COR-L47 (cell line): Measurements from ENCODE around the gene ZNF616.
"Not testable (repeated sequence)": the region's sequence is repeated elsewhere in the genome, so short reads cannot be mapped to it uniquely, and the experiment has no call there.

Source experiments
- DNase-seq: peaks from one replicate; lab custom pipeline; 2025; lab: John Stamatoyannopoulos, UW

Gene ZNF616

DNA sequence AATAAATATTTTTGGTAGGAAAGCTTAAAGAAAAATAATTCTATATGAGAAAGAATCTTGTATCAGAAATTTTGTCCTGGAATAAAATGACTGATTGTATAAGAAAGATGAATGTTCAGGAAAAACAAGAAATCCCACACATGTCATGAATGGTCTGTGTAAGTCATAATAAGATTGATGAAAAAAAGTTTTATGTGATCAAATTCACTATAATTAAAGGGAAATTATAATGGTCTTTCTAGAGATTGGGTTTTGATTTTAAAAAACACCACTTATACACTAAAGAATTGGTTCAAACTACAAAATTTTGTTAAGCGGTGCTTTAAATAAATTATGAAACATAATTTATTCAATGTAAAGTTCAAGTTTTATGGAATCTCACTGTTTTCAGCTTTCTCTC lies 37.0 kb downstream of the ZNF616 start:
- DNase-seq = no peak

GRCh38 chr19:52101866-52102562 lies 37.7 kb downstream of the ZNF616 start:
- no peak for DNase-seq

- DNase-seq = no peak
Observed at GRCh38 chr19:52099497-52100138, 40.1 kb downstream of the ZNF616 start.

DNA sequence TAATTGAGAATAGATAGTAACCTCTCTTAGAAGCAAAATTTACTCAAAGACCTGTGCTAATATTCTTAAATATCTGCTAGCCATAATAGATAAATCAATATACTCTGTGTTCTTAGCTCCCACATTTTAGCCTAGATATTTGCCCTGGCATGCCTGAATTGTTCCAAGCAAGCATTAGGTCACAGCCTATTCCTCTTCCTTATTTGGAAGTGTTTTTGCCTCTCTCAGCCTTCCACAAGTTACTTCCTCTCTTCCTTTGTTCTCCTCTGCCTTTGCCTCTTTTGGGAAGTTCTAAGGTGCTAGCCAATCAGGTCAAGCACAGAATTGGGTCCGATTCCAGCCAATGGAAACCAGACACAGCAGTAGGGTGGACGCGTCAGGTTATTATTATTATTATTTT lies 43.3 kb downstream of the ZNF616 start:
- not testable (repeated sequence) for DNase-seq

DNA sequence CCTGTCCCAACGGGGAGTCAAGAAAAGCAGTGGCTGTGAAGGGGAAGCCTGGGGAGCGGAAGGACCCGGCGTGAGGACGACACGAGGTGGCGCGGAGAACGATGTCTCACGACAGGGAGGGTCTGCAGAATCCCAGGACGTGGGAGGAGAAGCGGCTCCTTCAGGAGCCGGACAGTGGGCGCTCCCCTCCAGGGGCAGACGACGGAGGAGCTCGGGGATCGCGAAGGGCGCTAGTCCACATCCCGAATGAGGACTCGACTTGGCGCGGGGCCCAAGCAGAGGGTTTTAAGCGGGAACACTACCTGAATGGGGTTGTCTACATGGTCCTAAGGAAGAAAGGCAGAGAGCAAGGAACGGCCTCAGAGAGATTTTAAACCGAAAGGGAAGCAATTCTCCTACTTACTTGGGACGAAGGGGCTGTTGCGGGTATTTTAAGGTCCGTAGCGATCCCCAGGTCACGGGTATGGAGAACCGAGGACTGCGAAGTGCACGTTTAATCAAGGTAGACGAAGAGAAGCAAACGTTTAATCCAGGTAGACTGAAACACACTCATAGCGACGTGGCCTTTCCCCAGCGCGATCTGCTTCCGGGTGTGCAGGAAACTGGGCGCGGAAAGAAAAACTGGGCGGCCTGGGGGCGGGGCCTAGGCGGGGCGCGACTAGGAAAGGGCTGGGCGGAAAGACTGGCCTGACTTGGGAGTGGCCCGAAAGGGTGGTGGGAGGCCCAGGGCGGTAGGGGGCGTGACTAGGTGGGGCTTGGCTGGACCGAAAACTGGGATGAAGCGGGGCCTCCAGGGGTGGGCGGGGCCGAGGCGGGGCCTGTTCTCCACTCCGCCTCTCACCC lies 44.3 kb downstream of the ZNF616 start, which contains the start of gene ZNF841:
ZNF841 (minus strand) TSS at position 594 of the 843 bp plus-strand sequence. CDS start 10,964 bp downstream, outside the sequence.
- peak; percentile 88 for DNase-seq

- no peak for DNase-seq
Observed at GRCh38 chr19:52094526-52095130, 45.1 kb downstream of the ZNF616 start.

GRCh38 chr19:52086481-52086880 lies 53.3 kb downstream of the ZNF616 start:
- no peak for DNase-seq

GRCh38 chr19:52070496-52070895 lies 69.2 kb downstream of the ZNF616 start:
- no peak for DNase-seq

DNA sequence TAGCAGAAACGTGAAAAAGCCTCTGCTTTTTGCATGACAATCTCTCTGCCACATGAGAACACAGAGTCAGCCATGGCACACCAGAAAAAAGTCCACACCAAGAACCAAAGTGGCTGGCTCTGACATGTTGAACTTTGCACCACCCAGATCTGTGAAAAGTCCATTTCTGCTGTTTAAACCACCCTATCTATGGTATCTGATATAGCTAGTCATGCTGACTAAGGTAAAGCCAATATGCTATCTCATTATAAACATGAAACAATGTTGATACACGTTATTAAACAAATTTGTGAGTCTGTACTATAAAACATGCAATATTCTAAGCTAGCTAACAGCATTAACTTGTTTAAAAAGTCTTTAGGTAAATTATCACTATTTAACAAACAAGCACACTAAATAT lies 70.1 kb downstream of the ZNF616 start:
- no peak for DNase-seq

DNA sequence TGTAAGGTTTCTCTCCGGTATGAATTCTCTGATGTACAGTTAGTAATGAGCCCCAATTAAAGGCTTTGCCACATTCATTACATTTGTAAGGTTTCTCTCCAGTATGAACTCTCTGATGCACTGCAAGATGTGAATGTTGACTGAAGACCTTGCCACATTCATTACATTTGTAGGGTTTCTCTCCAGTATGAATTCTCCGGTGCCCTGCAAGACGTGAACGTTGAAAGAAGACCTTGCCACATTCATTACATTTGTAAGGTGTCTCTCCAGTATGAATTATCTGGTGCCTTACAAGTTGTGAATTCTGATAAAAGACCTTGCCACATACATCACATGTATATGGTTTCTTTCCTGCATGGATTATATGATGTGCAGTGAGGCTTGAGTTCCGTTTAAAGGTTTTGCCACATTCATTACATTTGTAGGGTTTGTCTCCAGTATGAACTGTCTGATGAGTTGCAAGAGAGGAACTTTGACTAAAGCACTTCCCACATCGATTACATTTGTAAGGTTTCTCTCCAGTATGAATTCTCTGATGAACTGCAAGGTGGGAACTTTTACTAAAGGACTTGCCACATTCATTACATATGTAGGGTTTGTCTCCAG lies 73.4 kb downstream of the ZNF616 start:
- DNase-seq = no peak

- no peak for DNase-seq
Observed at GRCh38 chr19:52065399-52065798, 74.3 kb downstream of the ZNF616 start.
